HFF-Myc (cell line): ENCODE measurements around the gene SIGLEC12.

ENCODE experiments used
- DNase-seq: peaks from one replicate; pipeline ENCODE4 v3.0.0-alpha.2; 2011; ENCODE audit warnings: low read depth; ENCODE audit errors: extremely low read depth
- H3K4me3 ChIP-seq: replicated peaks from 2 replicates; pipeline ENCODE4 v1.5.1; 2011; ENCODE audit warnings: low read depth, mild to moderate bottlenecking, control low read depth, low read length
- CTCF ChIP-seq: IDR thresholded peaks from 2 replicates; pipeline ENCODE4 v1.5.1; 2012; ENCODE audit warnings: mild to moderate bottlenecking, low read depth, low read length, control low read depth; ENCODE audit errors: missing control alignments

The SIGLEC12 gene

DNA sequence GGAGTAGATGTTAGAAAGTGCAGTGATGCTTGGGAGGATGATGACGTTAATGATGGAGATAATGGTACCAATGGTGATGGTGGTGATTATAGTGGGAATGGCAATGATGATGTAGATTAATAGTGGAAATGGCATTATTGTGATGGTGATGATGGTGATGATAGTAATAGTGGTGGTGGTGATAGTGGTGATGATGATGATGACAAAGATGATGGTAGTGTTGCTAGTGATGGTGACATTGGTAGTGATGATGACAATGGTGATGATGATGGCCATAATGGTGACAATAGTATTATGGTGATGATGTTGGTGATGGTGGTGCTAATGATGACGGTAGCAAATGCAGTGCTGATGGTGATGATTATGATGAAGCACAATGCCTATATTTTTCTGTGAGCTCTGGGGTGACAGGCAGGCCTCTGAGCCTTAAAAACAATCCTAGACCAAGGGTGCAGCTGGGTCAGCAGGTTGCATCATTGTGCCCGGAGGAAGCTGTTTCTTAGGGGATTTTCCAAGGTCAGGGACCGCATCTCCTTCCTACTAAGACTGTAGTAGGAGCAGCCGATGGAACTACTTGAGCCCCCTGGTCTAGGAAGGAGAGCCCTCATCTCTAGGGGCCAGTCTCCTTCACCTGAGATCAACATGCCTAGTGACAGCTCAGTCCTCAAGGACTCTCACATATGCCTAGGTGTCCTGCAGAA lies 15.5 kb downstream of the SIGLEC12 start:
- no peak for DNase-seq
- H3K4me3 ChIP-seq: no peak overlapping the region
- TF ChIP-seq CTCF: no peak

GRCh38 chr19:51480590-51480989 lies 21.0 kb downstream of the SIGLEC12 start:
- H3K4me3 ChIP-seq: no peak overlapping the region
- no peak for TF ChIP-seq CTCF
- DNase-seq: no peak

GRCh38 chr19:51479531-51480331 lies 21.9 kb downstream of the SIGLEC12 start:
- H3K4me3 ChIP-seq: no peak overlapping the region
- DNase-seq: no peak

DNA sequence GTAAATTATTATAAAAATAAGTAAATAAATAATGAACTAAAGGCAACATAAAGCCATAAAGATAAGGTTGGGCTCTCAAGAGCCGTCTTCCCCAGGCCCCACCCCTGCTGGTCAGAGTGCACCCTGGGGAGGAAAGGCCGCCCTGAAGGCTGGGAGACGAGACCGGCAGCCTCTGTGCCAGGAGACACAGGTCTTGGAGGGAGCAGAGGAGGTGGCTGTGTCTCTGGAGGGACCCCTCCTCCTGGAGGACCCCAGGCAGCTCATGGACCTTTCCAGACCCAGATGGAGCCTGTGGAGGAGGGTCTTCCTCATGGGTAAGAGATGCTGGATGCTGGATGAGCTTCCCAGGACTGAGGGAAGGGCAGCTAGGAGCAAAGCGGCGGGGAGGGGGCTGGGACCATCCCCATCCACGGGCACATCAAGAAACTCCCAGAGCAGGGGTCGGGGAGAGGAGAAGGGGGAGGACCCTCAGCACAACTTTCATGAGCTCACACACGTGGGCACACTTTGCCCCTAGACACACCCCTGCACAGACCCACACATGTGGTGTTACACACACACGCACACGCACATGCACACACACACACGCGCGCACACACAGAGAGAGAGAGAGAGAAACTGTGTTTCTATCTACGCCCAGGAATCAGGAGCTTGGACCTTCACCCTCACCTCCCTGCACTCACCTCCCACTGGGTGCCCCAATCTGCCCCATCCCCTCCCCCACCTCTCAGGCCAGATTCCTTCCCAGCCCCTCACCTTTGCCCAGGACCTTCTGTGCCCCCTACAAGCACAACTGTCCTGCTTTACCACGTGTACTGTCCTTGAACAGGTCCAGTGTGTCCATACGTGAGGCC lies 23.0 kb downstream of the SIGLEC12 start, which contains the start of gene CEACAM18:
CEACAM18 (plus strand) TSS at position 159 of the 854 bp plus-strand sequence.
- no peak within 1 kb of the TSS for H3K4me3 ChIP-seq
- DNase-seq: no peak
- TF ChIP-seq CTCF: no peak

More at GRCh38 chr19:51479531-51480331, 21.9 kb downstream of the SIGLEC12 start:
- no peak for TF ChIP-seq CTCF

- no peak for TF ChIP-seq CTCF
- DNase-seq: no peak
These were observed 24.3 kb downstream of the SIGLEC12 start for GRCh38 chr19:51477344-51477743.

DNA sequence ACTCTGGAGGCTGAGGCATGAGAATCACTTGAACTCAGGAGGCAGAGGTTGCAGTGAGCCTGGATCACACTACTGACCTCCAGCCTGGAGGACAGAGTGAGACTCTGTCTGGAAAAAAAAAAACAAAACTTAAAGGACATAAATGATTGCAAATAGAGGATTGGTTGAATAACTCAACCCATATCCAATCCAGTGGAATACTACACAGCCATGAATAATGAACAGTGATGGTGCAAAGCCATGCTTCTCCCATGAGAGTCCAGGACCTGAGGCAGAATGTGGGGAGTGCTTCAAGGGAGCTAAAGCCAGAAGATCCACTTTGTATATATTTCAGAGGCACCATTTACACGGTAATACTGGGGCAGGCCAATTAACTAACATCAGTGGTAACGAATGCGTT lies 25.4 kb downstream of the SIGLEC12 start:
- TF ChIP-seq CTCF: no peak
- no peak overlapping the region for H3K4me3 ChIP-seq
- no peak for DNase-seq

More at GRCh38 chr19:51477344-51477743, 24.3 kb downstream of the SIGLEC12 start:
- H3K4me3 ChIP-seq: no peak overlapping the region
